HepG2 (cell line): ENCODE measurements around the gene AMER2. TPM values are rescaled to one million over a fixed set of nuclear protein-coding genes. Genes with fewer than 3 reads are reported as not detected.

Experiments
- ATAC-seq: fragments of 200-7000 bp; cut with Tn5 transposase; 3 replicates; pipeline ENCODE4 v1.9.1; 2020; ENCODE audit warnings: mild to moderate bottlenecking, moderate library complexity
- BruUV-seq: library from RNA; stranded (reverse); fragments of 400-500 nt; replicated peaks from 2 replicates; lab custom pipeline; 2021; lab: Mats Ljungman, UMichigan
- CTCF ChIA-PET: fragments of 300-600 bp; formaldehyde crosslinking; extraction: SDS; loops from one replicate; lab custom pipeline; 2021; ENCODE audit warnings: low total read pairs, inconsistent platforms, low intra/inter-chr PET ratio; lab: Yijun Ruan, JAX
- POLR2A ChIA-PET: fragments of 350-600 bp; sonication (Branson Sonifier 250); formaldehyde crosslinking; loops from one replicate; lab custom pipeline; 2020; ENCODE audit warnings: antibody characterized with exemption, inconsistent platforms; lab: Yijun Ruan, JAX
- DNase-seq: peaks from one replicate; pipeline ENCODE4 v3.0.0-alpha.2; 2015; ENCODE audit warnings: low spot score
- FAIRE-seq: peaks from 3 replicates; lab custom pipeline; 2011; peaks lifted over from hg19 to GRCh38; lab: Jason Lieb, UNC
- H2AFZ ChIP-seq: one replicate; pipeline ENCODE4 v1.6.1; 2011; ENCODE audit warnings: low read length, inconsistent platforms
- H3K27ac ChIP-seq: fragments of 300-600 bp; 3 replicates; pipeline ENCODE4 v1.8.0; 2011; ENCODE audit warnings: mixed run types, mild to moderate bottlenecking, mixed read lengths, low read length, inconsistent platforms; ENCODE audit not compliant: insufficient read depth; ENCODE audit errors: extremely low read length
- H3K27me3 ChIP-seq, 2 experiments: fragments of 200-600 bp in 1 of 2; 2 replicates in 1 of 2; 3 replicates in 1 of 2; pipeline versions ENCODE4 v1.6.0 to v1.8.0; 2011; ENCODE audit warnings: low read length in 2 of 2, mild to moderate bottlenecking in 2 of 2, moderate library complexity in 2 of 2, inconsistent platforms in 1 of 2; ENCODE audit not compliant: insufficient read depth in 2 of 2, control insufficient read depth in 1 of 2
- H3K36me3 ChIP-seq, 2 experiments: fragments of 200-600 bp in 1 of 2; replicated peaks in 1 of 2; 2 replicates in 1 of 2; 3 replicates in 1 of 2; pipeline versions ENCODE4 v1.5.1 to v1.8.0; 2011; ENCODE audit warnings: low read length in 2 of 2, inconsistent platforms in 1 of 2; ENCODE audit not compliant: insufficient read depth in 2 of 2, control insufficient read depth in 1 of 2
- H3K4me1 ChIP-seq: 2 replicates; pipeline ENCODE4 v1.5.1; 2012; ENCODE audit warnings: low read length, inconsistent platforms; ENCODE audit not compliant: insufficient read depth
- H3K4me2 ChIP-seq: 2 replicates; pipeline ENCODE4 v1.6.0; 2011; ENCODE audit warnings: low read depth, low read length, inconsistent platforms
- H3K4me3 ChIP-seq, 3 experiments: fragments of 200-600 bp in 1 of 3; sonication (generic), shearing (Covaris generic) in 1 of 3; replicated peaks in 1 of 3; 2 replicates each; pipeline ENCODE4 v1.5.1; 2011 to 2016; ENCODE audit warnings: low read length in 3 of 3, inconsistent platforms in 2 of 3, low read depth in 2 of 3, mild to moderate bottlenecking in 2 of 3, control low read depth in 1 of 3, mixed read lengths in 1 of 3; ENCODE audit not compliant: insufficient read depth in 1 of 3
- H3K79me2 ChIP-seq: one replicate; pipeline ENCODE4 v1.6.1; 2011; ENCODE audit warnings: low read length, inconsistent platforms; ENCODE audit not compliant: insufficient read depth
- H3K9ac ChIP-seq: 2 replicates; pipeline ENCODE4 v1.6.0; 2011; ENCODE audit warnings: mild to moderate bottlenecking, low read depth, low read length, inconsistent platforms; ENCODE audit not compliant: insufficient read depth
- H3K9me3 ChIP-seq: 2 replicates; pipeline ENCODE4 v1.5.1; 2012; ENCODE audit warnings: mild to moderate bottlenecking, low read length
- H4K20me1 ChIP-seq: 2 replicates; pipeline ENCODE4 v1.6.0; 2011; ENCODE audit warnings: inconsistent platforms, mild to moderate bottlenecking, low read length, moderate library complexity; ENCODE audit not compliant: insufficient read depth
- ARNTL ChIP-seq: sonication (generic); formaldehyde crosslinking; IDR thresholded peaks from 2 replicates; pipeline ENCODE4 v1.4.0; 2020; ENCODE audit warnings: mild to moderate bottlenecking, missing genetic modification reagents
- EHMT2 ChIP-seq: fragments of 200-600 bp; sonication (generic); IDR thresholded peaks from 2 replicates; pipeline ENCODE4 v1.7.0; 2017; ENCODE audit warnings: antibody characterized with exemption, low read depth, low read length, borderline replicate concordance
- MED13 ChIP-seq: sonication (generic); formaldehyde crosslinking; IDR thresholded peaks from 2 replicates; pipeline ENCODE4 v1.5.0; 2020; ENCODE audit warnings: missing genetic modification reagents
- SMC3 ChIP-seq: IDR thresholded peaks from 2 replicates; pipeline ENCODE4 v1.6.1; 2011; ENCODE audit warnings: low read length, improper control_type of control experiment
- SRSF9 ChIP-seq: fragments of 200-400 bp; formaldehyde crosslinking; IDR thresholded peaks from 2 replicates; pipeline ENCODE4 v1.6.1; 2018; ENCODE audit warnings: borderline replicate concordance, mild to moderate bottlenecking, low read depth, low read length; ENCODE audit not compliant: insufficient read depth, poor library complexity, severe bottlenecking
- TCF7 ChIP-seq: sonication (generic); IDR thresholded peaks from 2 replicates; pipeline ENCODE4 v1.6.1; 2016; ENCODE audit warnings: antibody characterized with exemption, low read depth
- TFAP4 ChIP-seq: sonication (generic); IDR thresholded peaks from 2 replicates; pipeline ENCODE4 v1.6.1; 2016; ENCODE audit warnings: low read depth, borderline replicate concordance
- TIGD3 ChIP-seq: sonication (generic); formaldehyde crosslinking; IDR thresholded peaks from 2 replicates; pipeline ENCODE4 v1.5.1; 2020; ENCODE audit warnings: mild to moderate bottlenecking, missing genetic modification reagents, borderline replicate concordance
- ZFP36L2 ChIP-seq: sonication (generic); formaldehyde crosslinking; IDR thresholded peaks from 2 replicates; pipeline ENCODE4 v1.4.0; 2020; ENCODE audit warnings: missing genetic modification reagents
- ZMAT5 ChIP-seq: sonication (generic); formaldehyde crosslinking; IDR thresholded peaks from 2 replicates; pipeline ENCODE4 v1.5.0; 2020; ENCODE audit warnings: mild to moderate bottlenecking, low read depth, missing genetic modification reagents, borderline replicate concordance
- ZNF121 ChIP-seq: sonication (generic); formaldehyde crosslinking; IDR thresholded peaks from 2 replicates; pipeline ENCODE4 v1.5.0; 2020; ENCODE audit warnings: mild to moderate bottlenecking, missing genetic modification reagents
- ZNF30 ChIP-seq: sonication (generic); formaldehyde crosslinking; IDR thresholded peaks from 2 replicates; pipeline ENCODE4 v1.5.0; 2020; ENCODE audit warnings: mild to moderate bottlenecking, missing genetic modification reagents
- ZNF343 ChIP-seq: sonication (generic); formaldehyde crosslinking; IDR thresholded peaks from 2 replicates; pipeline ENCODE4 v1.4.0; 2020; ENCODE audit warnings: mild to moderate bottlenecking, missing genetic modification reagents
- ZNF557 ChIP-seq: sonication (generic); formaldehyde crosslinking; IDR thresholded peaks from 2 replicates; pipeline ENCODE4 v1.4.0; 2020; ENCODE audit warnings: missing genetic modification reagents
- ZXDC ChIP-seq: sonication (generic); formaldehyde crosslinking; IDR thresholded peaks from 2 replicates; pipeline ENCODE4 v1.5.0; 2020; ENCODE audit warnings: mild to moderate bottlenecking, missing genetic modification reagents
- WGBS: methylation state at CpG from one replicate; pipeline ENCODE4 v1.1.6; 2017; ENCODE audit warnings: low lambda C conversion rate; 5-methylcytosine and 5-hydroxymethylcytosine counted together
- in situ Hi-C: cut with HindIII; loops from 2 replicates; pipeline ENCODE4 v1.10.0; 2017; ENCODE audit warnings: low pct_unique_long_range_greater_than_20kb; ENCODE audit not compliant: extremely low pct_ligation_motif_present
- intact Hi-C: fragments of 100-400 bp; cut with micrococcal nuclease; formaldehyde crosslinking; loops from one replicate; pipeline ENCODE4 v1.10.0; 2022; ENCODE audit not compliant: unreplicated experiment
- polyA plus RNA-seq, 8 experiments: library from polyadenylated mRNA; depleted of rRNA in 3 of 8; stranded (reverse) in 7 of 8; unstranded in 1 of 8; fragments of >200 nt; fragmentation: Illumina TruSeq in 4 of 8; extraction: Trizol in 4 of 8; gene quantifications; 2 replicates each; pipeline versions ENCODE4 v1.2.1 to v1.2.3, GENCODE V29; 2011 to 2016; ENCODE audit warnings: low read depth in 4 of 8, missing spikeins in 1 of 8, mixed read lengths in 1 of 8; ENCODE audit not compliant: insufficient read depth in 1 of 8
- total RNA-seq, 5 experiments: library from RNA; depleted of rRNA; stranded (reverse); fragments of >200 nt; fragmentation: Illumina TruSeq; extraction: Trizol; gene quantifications; 2 replicates each; pipeline ENCODE4 v1.2.3, GENCODE V29; 2016; ENCODE audit warnings: low read depth in 1 of 5

AMER2 gene
- total and polyA plus RNA-seq, 2 of the 13 experiments (the other 11 are each of a cell fraction or from before 2014, with no cell fraction given), result not detected

GRCh38 chr13:25153736-25154135 is 18.4 kb downstream of the AMER2 start (continued):
- no peak for TF ChIP-seq SRSF9
- no peak for TF ChIP-seq TCF7
- TF ChIP-seq MED13 (CRISPR knock-in tag), result no peak
- TF ChIP-seq ARNTL, result no peak
- no peak for TF ChIP-seq ZNF30
- no peak for TF ChIP-seq ZFP36L2 (CRISPR knock-in tag)

GRCh38 chr13:25151626-25152195 is 20.4 kb downstream of the AMER2 start:
- CTCF ChIA-PET, result no interaction called here
- Histone ChIP-seq H3K4me3 (no peak overlapping the region), H3K9me3 (peaks cover 5% of the 10 kb centered on the region; the same call in 1 of the 2 replicates), H3K4me1 (no peaks in the 10 kb centered on the region)
- POLR2A ChIA-PET, result no interaction called here
- no peak for DNase-seq
- 3% methylated on average over 5 of the region's 5 CpGs for WGBS
- BruUV-seq, result no TSS peak
- TF ChIP-seq SMC3 (no peak), EHMT2 (no peak), TIGD3 (no peak), ZNF121 (CRISPR knock-in tag) (no peak), ZNF343 (no peak), TFAP4 (no peak), MED13 (CRISPR knock-in tag) (no peak), ZXDC (CRISPR knock-in tag) (no peak), ZMAT5 (CRISPR knock-in tag) (no peak), ZNF557 (CRISPR knock-in tag) (no peak)
- TF ChIP-seq, all 625 proteins: peak for 0
- H3K9ac ChIP-seq, result no peak overlapping the region
- no peak overlapping the region for H3K4me2 ChIP-seq
- FAIRE-seq (no peak), ATAC-seq (no peak)
- no peaks in the 10 kb centered on the region for H4K20me1 ChIP-seq
- H3K79me2 ChIP-seq, result no peaks in the 10 kb centered on the region
- H3K36me3 ChIP-seq, result no peaks in the 10 kb centered on the region
- no peak overlapping the region for H3K27ac ChIP-seq
- intact Hi-C loops, result no loop called here
- peaks cover 2 to 17% of the 10 kb centered on the region in 2 experiments; a peak in 2 of 5 replicates for H3K27me3 ChIP-seq
- in situ Hi-C loops, result no loop called here
- H2AFZ ChIP-seq, result no peak overlapping the region
